ENCODE measurements around the gene SSNA1.
A peak's percentile ranks its signal among the peaks of the same experiment; 100 is the strongest.

SSNA1 gene

DNA sequence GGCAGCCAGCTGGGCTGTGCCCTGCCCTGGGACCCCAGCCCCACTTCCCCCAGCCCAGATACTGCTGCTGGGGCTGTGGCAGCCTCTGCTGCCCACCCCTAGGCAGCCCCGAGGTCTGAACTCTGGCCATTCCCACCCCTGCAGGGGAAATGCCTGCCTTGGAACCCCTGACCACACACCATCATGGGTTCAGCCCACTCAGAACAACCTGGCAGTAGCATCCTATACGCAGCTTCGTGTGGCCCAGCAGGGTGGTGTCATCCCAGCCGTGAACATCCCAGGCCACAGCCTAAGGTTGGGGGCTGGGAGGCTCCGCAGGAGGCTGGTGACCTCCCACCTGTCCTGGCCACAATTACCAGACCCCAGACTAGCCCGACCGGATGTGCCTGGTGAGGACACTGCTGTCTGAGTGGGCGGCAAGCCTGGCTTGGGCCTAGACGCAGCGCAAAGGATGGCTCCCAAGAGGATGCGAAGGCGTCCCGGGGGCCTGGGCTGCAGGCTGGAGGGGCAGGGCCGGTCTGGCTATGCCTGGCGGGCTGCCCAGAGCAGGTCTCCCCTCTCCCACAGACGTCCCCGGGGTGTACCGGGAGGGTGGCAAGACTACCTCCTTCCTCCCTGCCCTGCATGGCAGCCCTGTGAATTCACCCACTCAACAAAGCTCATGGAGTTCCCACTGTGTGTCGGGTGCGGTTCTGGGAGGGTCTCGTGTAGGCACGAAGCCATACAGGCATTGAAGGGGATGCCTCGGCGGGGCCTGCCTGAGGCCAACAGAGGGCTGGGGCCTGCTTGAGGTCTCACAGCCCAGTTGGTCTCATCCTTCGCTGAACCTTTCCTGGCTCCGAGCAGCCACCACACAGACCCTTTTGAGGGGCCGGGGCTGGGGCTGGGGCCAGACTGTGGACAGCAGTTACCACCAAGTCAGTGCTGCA lies 40.8 kb downstream of the SSNA1 start:
- H3K27ac ChIP-seq (replicated peaks; ENCODE audit: low read length) = no peak overlapping the region
- no peaks in the 10 kb centered on the region for H3K79me1 ChIP-seq (ENCODE audit: low read depth, low read length)
- H3K9ac ChIP-seq (ENCODE audit: low read depth, low read length, poor library complexity) = peak overlapping the region; percentile 21
- DNase-seq (ENCODE audit: low spot score) = no peak
- H2BK5ac ChIP-seq (ENCODE audit: low read length) = no peak overlapping the region
- H3K27me3 ChIP-seq (ENCODE audit: control insufficient read depth in 3 of 3, insufficient read depth in 3 of 3, low read depth in 1 of 3, low read length in 3 of 3) = peaks cover 0 to 7% (median 0%) of the 10 kb centered on the region in 3 experiments
- no peak overlapping the region for H4K8ac ChIP-seq (ENCODE audit: low read depth, low read length)
- H4K91ac ChIP-seq (ENCODE audit: low read depth, low read length, poor library complexity) = no peak overlapping the region
- no peak overlapping the region for H3K14ac ChIP-seq (ENCODE audit: low read length)
- no peaks in the 10 kb centered on the region for H3K9me3 ChIP-seq (replicated peaks in 1 of 2; ENCODE audit: control insufficient read depth in 2 of 2, insufficient read depth in 1 of 2, low read depth in 1 of 2, low read length in 2 of 2)
- H2AFZ ChIP-seq (ENCODE audit: low read length) = peak overlapping the region; percentile 32
- no peak overlapping the region for H2BK12ac ChIP-seq (ENCODE audit: low read length)
- H2BK120ac ChIP-seq (ENCODE audit: low read depth, low read length) = no peak overlapping the region
- no CpG with 5 or more reads among the region's 27 CpGs for WGBS, 2 donors (ENCODE audit: extremely low coverage in 2 of 2, insufficient read length in 2 of 2, insufficient replicate concordance in 1 of 2)
- H3K4me3 ChIP-seq (ENCODE audit: low read length in 2 of 2) = peak overlapping the region in 1 of 2 donors; percentile 21
- H3K4ac ChIP-seq (ENCODE audit: low read length) = peak overlapping the region; percentile 23
- no peak overlapping the region for H2BK15ac ChIP-seq (ENCODE audit: low read length)
- H3K18ac ChIP-seq (ENCODE audit: low read length) = peak overlapping the region; percentile 38
- H3K4me1 ChIP-seq (ENCODE audit: control insufficient read depth in 2 of 2, insufficient read depth in 1 of 2, low read depth in 1 of 2, low read length in 2 of 2) = peaks cover 0 to 9% of the 10 kb centered on the region in 2 donors
- H3K23ac ChIP-seq (ENCODE audit: low read depth, low read length, poor library complexity) = peak overlapping the region; percentile 93
- peak overlapping the region; percentile 11 for H3K4me2 ChIP-seq (ENCODE audit: insufficient read depth, low read length, poor library complexity, severe bottlenecking)
- no peaks in the 10 kb centered on the region for H3K36me3 ChIP-seq (replicated peaks in 1 of 2; ENCODE audit: control insufficient read depth in 2 of 2, insufficient read depth in 2 of 2, low read length in 2 of 2)
- no peak overlapping the region for H2AK5ac ChIP-seq (ENCODE audit: low read depth, low read length)

DNA sequence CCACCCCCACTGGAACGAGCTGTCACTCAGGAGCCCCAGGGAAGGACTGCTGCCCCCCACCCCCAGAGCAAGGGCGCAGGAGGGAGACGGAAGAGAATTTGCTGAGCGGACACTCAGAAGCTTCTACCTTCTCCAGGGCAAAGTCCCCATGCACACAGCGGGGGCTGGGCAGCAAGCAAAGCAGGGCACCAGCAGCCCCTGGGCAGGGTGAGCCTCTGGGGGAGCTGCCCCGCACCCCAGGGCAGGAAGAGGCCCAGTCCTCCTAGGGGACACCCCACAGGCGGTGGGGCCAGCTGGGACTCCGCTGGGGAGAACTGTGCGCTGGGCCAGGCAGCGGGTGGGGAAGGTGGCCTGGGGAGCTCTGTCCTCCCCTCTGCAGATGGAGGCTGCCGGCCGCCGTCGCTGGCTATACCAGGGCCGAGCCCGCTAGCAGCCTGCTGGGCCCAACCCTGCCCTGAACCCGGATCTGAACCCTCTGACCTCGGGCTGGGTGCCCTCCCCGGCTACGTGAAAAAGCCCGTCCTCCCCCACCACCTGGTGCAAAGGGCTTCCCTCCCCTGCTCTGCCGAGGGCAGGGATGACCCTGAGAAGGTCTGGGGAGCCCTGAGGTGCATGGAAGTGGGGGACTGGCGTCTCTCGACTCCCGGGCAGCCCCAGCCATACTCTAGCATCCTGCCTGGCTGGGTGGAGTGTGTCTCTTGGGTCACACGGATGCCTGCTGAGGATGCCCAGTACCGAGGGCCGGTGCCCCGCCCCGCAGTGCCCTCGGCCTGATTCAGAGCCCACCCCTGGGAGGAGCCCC lies 41.6 kb downstream of the SSNA1 start:
- no peak overlapping the region for H3K27ac ChIP-seq (replicated peaks; ENCODE audit: low read length)
- H2AK5ac ChIP-seq (ENCODE audit: low read depth, low read length) = peak overlapping the region; percentile 93
- no peak overlapping the region for H2BK12ac ChIP-seq (ENCODE audit: low read length)
- no peaks in the 10 kb centered on the region for H3K79me1 ChIP-seq (ENCODE audit: low read depth, low read length)
- H2AFZ ChIP-seq (ENCODE audit: low read length) = peak overlapping the region; percentile 32
- peak overlapping the region; percentile 18 for H3K4me2 ChIP-seq (ENCODE audit: insufficient read depth, low read length, poor library complexity, severe bottlenecking)
- H3K4me3 ChIP-seq (ENCODE audit: low read length in 2 of 2) = no peak overlapping the region
- H3K4ac ChIP-seq (ENCODE audit: low read length) = no peak overlapping the region
- WGBS, 2 donors (ENCODE audit: extremely low coverage in 2 of 2, insufficient read length in 2 of 2, insufficient replicate concordance in 1 of 2) = no CpG with 5 or more reads among the region's 31 CpGs
- H3K14ac ChIP-seq (ENCODE audit: low read length) = no peak overlapping the region
- H2BK120ac ChIP-seq (ENCODE audit: low read depth, low read length) = no peak overlapping the region
- H2BK15ac ChIP-seq (ENCODE audit: low read length) = no peak overlapping the region
- H3K23ac ChIP-seq (ENCODE audit: low read depth, low read length, poor library complexity) = no peak overlapping the region
- peak overlapping the region; percentile 87 for H2BK5ac ChIP-seq (ENCODE audit: low read length)
- no peak overlapping the region for H4K91ac ChIP-seq (ENCODE audit: low read depth, low read length, poor library complexity)
- H3K18ac ChIP-seq (ENCODE audit: low read length) = peak overlapping the region; percentile 38
- H3K9ac ChIP-seq (ENCODE audit: low read depth, low read length, poor library complexity) = peak overlapping the region; percentile 44
- no peaks in the 10 kb centered on the region for H3K36me3 ChIP-seq (replicated peaks in 1 of 2; ENCODE audit: control insufficient read depth in 2 of 2, insufficient read depth in 2 of 2, low read length in 2 of 2)
- H3K9me3 ChIP-seq (replicated peaks in 1 of 2; ENCODE audit: control insufficient read depth in 2 of 2, insufficient read depth in 1 of 2, low read depth in 1 of 2, low read length in 2 of 2) = no peaks in the 10 kb centered on the region
- H4K8ac ChIP-seq (ENCODE audit: low read depth, low read length) = no peak overlapping the region
- H3K4me1 ChIP-seq (ENCODE audit: control insufficient read depth in 2 of 2, insufficient read depth in 1 of 2, low read depth in 1 of 2, low read length in 2 of 2) = peaks cover 0 to 9% of the 10 kb centered on the region in 2 donors
- H3K27me3 ChIP-seq (ENCODE audit: control insufficient read depth in 3 of 3, insufficient read depth in 3 of 3, low read depth in 1 of 3, low read length in 3 of 3) = peaks cover 0 to 7% (median 0%) of the 10 kb centered on the region in 3 experiments
- DNase-seq (ENCODE audit: low spot score) = no peak

DNA sequence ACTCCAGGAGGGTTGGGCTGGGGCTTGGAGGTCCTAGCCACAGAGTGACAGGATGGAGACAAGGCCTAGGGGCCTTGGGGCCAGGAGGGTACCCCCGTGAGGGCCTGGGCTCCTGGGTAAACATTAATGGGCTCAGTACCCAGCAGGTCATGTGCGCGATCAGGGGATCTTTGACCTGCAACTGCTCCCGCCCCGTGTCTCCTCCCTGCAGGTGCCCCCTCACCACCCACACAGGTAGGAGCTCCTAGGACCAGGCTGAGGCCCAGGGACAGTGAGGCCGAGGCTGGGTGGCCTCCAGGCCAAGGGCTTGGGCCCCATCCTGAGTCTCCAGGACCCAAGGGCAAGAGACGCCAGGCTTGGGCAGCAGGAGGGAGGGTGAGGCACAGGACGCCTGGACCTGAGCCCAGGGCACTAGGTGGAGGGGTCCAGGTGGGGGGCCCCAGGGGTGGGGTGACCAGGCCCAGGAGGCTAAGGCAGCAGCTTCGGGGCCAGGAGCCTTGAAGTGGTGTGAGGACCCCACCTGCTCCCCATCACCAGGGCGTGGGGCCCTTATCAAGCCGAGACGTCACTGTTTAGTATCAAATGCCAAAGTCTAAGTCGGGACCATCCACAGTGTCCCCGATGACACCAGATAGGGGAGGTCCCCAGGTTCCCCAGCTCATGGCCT lies 42.4 kb downstream of the SSNA1 start, which contains the start of gene SLC34A3:
TSS of gene SLC34A3 (plus strand) at position 197 of the 667 bp plus-strand sequence. CDS start 802 bp downstream, outside the sequence.
- Histone ChIP-seq H2AFZ (ENCODE audit: low read length) (peak within 1 kb of the TSS; percentile 32), H3K4me3 (ENCODE audit: low read length in 2 of 2) (no peak within 1 kb of the TSS), H3K4me1 (ENCODE audit: control insufficient read depth in 2 of 2, insufficient read depth in 1 of 2, low read depth in 1 of 2, low read length in 2 of 2) (peaks cover 0 to 8% of the 10 kb centered on the region in 2 donors), H3K18ac (ENCODE audit: low read length) (peak within 1 kb of the TSS; percentile 64), H3K14ac (ENCODE audit: low read length) (no peak within 1 kb of the TSS), H2AK5ac (ENCODE audit: low read depth, low read length) (peak within 1 kb of the TSS; percentile 93), H3K4ac (ENCODE audit: low read length) (no peak within 1 kb of the TSS), H3K36me3 (replicated peaks in 1 of 2; ENCODE audit: control insufficient read depth in 2 of 2, insufficient read depth in 2 of 2, low read length in 2 of 2) (no peaks in the 10 kb centered on the region), H2BK12ac (ENCODE audit: low read length) (no peak within 1 kb of the TSS), H3K27me3 (ENCODE audit: control insufficient read depth in 3 of 3, insufficient read depth in 3 of 3, low read depth in 1 of 3, low read length in 3 of 3) (peaks cover 0 to 7% (median 0%) of the 10 kb centered on the region in 3 experiments), H2BK5ac (ENCODE audit: low read length) (peak within 1 kb of the TSS; percentile 87), H3K27ac (replicated peaks; ENCODE audit: low read length) (no peak within 1 kb of the TSS), H4K8ac (ENCODE audit: low read depth, low read length) (no peak within 1 kb of the TSS), H2BK15ac (ENCODE audit: low read length) (no peak within 1 kb of the TSS), H4K91ac (ENCODE audit: low read depth, low read length, poor library complexity) (no peak within 1 kb of the TSS), H3K9ac (ENCODE audit: low read depth, low read length, poor library complexity) (peak within 1 kb of the TSS; percentile 44), H2BK120ac (ENCODE audit: low read depth, low read length) (no peak within 1 kb of the TSS), H3K4me2 (ENCODE audit: insufficient read depth, low read length, poor library complexity, severe bottlenecking) (peak within 1 kb of the TSS; percentile 18), H3K79me1 (ENCODE audit: low read depth, low read length) (peaks cover under 1% of the 10 kb centered on the region), H3K23ac (ENCODE audit: low read depth, low read length, poor library complexity) (no peak within 1 kb of the TSS), H3K9me3 (replicated peaks in 1 of 2; ENCODE audit: control insufficient read depth in 2 of 2, insufficient read depth in 1 of 2, low read depth in 1 of 2, low read length in 2 of 2) (no peaks in the 10 kb centered on the region)
- WGBS, 2 donors (ENCODE audit: extremely low coverage in 2 of 2, insufficient read length in 2 of 2, insufficient replicate concordance in 1 of 2) = no CpG with 5 or more reads among the region's 14 CpGs
- no peak for DNase-seq (ENCODE audit: low spot score)
